Gastrocnemius medialis (tissue), 4 donors: ENCODE results near the gene BSDC1.
"Not testable (repeated sequence)": the region's sequence is repeated elsewhere in the genome, so short reads cannot be mapped to it uniquely, and the experiment has no call there.

Source experiments
- POLR2A ChIP-seq, 2 donors: fragments of 450-650 bp; IDR thresholded peaks; one replicate each; pipeline ENCODE4 v1.6.1; 2017; ENCODE audit warnings: antibody characterized with exemption in 2 of 2, mild to moderate bottlenecking in 2 of 2, moderate library complexity in 2 of 2
- TF ChIP-seq, protein P1 (sequence below), 5 experiments: fragments of 450-650 bp in 3 of 5; fragments of 200-600 bp in 2 of 5; sonication (generic) in 2 of 5; IDR thresholded peaks in 4 of 5; conservative IDR thresholded peaks in 1 of 5; 1 replicate in 4 of 5; 2 replicates in 1 of 5; pipeline ENCODE4 v1.5.1; 2016 to 2019; ENCODE audit warnings: antibody characterized with exemption in 5 of 5, mild to moderate bottlenecking in 3 of 5, moderate library complexity in 3 of 5

DNA sequence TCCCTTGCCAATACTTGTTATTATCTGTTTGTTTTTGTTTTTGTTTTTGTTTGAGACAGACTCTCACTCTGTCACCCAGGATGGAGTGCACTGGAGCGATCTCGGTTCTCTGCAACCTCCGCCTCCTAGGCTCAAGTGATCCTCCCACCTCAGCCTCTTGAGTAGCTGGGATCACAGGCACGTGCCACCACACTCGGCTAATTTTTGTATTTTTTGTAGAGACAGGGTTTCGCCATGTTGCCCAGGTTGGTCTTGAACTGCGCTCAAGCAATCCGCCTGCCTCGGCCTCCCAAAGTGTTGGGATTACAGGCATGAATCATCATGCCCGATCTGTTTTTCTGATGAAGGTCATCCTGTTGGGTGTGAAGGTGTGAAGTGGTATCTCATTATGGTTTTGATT is 47.2 kb upstream of the BSDC1 start:
- TF ChIP-seq, protein P1, sequence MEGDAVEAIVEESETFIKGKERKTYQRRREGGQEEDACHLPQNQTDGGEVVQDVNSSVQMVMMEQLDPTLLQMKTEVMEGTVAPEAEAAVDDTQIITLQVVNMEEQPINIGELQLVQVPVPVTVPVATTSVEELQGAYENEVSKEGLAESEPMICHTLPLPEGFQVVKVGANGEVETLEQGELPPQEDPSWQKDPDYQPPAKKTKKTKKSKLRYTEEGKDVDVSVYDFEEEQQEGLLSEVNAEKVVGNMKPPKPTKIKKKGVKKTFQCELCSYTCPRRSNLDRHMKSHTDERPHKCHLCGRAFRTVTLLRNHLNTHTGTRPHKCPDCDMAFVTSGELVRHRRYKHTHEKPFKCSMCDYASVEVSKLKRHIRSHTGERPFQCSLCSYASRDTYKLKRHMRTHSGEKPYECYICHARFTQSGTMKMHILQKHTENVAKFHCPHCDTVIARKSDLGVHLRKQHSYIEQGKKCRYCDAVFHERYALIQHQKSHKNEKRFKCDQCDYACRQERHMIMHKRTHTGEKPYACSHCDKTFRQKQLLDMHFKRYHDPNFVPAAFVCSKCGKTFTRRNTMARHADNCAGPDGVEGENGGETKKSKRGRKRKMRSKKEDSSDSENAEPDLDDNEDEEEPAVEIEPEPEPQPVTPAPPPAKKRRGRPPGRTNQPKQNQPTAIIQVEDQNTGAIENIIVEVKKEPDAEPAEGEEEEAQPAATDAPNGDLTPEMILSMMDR (IDR thresholded peaks at IDR 0.05 in 4 of 5, conservative IDR thresholded peaks at IDR 0.05 in 1 of 5) = not testable (repeated sequence)
- TF ChIP-seq POLR2A (IDR thresholded peaks at IDR 0.05) = not testable (repeated sequence)
